ENCODE data around the gene AFMID.
A peak's percentile ranks its signal among the peaks of the same experiment; 100 is the strongest.
"Not testable (repeated sequence)": the region's sequence is repeated elsewhere in the genome, so short reads cannot be mapped to it uniquely, and the experiment has no call there.

The AFMID gene

DNA sequence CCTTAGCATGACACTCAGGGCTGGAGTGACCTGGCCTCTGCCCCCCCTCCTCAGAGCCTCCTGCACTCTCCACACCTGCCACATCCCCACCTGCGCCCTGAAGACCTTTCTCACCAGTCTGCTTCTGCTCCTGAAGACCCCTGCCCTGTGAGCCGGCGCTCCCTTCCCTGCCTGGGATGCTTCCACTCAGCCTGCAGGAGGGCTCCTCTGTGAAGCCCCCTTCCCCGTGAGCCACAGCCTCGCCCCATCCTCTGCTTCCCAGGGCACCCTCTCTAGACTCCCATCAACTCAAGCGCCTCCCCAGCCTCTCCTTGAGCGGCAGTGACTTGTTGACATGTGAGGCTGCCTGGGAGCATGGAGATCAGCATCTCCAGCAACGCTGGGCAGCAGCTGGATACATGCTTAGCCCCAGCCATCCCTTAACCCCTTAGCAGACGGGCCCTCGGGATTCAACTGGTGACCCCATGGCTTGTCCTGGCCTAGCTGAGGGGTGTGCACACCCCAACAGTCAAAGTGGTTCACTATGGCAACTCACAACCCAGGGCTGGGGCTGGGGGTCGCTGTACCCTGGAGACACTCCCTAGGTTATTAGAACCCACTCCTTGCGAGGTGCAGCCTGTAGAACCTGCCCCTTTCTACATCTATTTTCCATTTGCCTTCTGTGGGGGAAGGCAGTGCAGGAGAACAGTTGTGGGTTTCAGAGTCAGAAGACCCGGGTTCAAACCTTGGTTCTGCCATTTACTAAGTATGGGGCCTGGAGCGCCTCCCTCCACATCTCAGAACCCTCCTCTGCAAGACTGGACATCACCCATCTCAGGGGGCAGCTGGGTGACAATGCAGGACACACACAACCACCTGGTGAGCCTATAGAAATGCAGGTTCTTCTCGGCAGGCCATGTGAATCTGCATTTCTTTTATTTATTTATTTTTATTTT is 65.8 kb downstream of the AFMID start:
- no peak for DNase-seq (ENCODE audit: low read depth in 1 of 2, low spot score in 1 of 2)

DNA sequence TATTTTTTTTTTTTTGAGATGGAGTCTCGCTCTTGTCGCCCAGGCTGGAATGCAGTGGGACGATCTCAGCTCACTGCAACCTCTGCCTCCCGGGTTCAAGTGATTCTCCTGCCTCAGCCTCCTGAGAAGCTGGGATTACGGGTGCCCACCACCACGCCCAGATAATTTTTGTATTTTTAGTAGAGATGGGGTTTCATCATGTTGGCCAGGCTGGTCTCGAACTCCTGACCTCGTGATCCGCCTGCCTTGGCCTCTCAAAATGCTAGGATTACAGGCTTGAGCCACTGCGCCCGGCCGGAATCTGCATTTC is 66.4 kb downstream of the AFMID start:
- not testable (repeated sequence) for DNase-seq (ENCODE audit: low read depth in 1 of 2, low spot score in 1 of 2)

DNA sequence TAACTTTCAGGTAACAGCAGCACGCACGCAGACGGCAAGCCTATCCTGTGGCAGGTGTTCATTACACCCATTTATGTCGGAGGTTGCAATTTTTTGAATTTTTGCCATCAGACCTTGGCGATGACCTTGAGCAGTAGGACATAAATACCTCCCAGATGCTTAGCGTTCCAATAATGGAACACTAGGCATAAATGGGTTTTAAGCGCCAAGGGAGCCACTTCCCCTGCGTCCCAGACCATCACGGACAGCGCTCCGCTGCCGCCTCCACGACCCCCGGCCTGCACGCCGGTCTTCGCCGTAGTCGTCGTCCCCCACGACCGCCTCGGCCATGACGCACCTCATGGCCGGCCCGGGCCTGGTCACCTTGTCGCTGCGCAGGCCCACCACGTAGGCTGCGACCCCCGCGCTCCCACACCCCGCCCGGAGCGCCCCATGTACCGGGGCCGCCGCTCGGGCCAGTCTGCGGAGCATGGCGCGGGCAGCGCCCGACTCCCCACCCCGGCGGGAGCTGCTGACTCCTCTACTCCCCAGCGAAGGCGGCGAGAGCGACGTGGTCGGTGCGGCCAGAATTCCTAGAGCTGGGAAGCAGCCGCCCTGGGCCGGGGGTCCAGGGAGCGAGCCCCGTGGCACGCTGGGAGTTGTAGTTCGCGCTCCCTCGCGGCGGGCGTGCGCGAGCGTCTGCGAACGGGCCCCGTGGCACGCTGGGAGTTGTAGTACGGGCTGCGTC is 66.9 kb downstream of the AFMID start:
- DNase-seq (ENCODE audit: low read depth in 1 of 2, low spot score in 1 of 2): peak; percentile 57 to 68

DNA sequence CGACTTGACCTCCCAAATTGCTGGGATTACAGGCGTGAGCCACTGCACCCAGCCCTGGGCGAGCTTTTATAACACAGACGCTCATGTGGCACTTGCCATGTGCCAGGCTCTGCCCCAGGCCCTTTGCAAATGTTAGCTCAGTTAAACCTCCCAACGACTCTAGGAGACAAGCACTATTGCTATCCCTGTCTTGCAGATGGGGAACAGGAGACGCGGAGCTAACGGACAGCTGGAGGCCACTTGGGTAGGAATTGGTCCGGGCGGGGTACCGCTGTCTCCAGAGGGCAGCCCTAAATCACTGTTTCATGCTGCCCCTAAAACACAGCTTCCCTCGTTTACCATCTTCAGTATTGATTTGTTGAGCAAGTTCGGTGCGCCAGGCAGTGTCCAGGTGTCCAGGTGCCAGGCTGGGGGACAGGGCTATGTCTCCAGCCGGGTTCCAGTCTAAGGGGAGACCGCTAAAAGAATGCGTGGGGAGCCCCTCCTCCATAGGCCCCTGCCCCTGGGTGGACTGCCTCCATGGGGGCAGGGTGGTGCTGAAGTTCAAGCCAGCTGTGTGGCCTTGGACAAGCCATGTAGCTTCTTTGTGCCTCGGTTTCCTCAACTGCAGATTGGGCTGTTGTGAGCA is 68.0 kb downstream of the AFMID start:
- DNase-seq (ENCODE audit: low read depth in 1 of 2, low spot score in 1 of 2): no peak

DNA sequence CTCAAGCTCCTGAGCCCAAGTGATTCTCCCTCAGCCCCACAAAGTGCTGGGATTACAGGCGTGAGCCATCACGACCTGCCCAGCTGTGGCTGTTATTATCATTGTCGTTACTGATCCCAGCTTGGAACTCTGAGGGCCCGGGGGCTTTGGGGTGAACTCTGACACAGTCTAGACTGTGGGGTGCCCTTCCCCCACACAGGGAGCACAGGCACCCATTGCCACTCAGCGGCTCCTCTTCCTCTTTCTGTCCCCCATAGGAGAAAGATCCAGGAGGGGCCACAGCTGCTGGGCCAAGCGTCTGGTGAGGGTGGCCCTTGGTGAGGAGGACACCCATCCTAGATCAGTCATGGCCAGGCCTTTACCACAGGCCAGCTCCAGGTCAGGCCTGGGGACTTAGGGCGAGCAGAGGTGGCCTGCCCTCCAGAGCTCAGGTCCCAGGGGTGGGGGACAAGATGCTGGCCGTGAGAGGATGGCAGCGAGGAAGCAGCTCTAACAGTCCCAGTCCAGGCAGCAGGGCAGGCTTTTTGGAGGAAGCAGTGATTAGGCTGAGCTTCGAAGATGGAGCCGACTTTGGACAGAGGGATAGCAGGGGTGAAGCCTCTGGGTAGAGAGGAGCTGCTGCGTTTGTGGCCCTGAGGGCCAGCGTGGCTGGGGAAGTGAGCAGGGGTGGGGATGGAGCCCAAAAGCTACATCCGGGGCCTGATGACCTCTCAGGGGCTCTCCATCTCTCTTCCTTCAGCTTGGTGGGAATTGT is 69.0 kb downstream of the AFMID start:
- no peak for DNase-seq (ENCODE audit: low read depth in 1 of 2, low spot score in 1 of 2)

DNA sequence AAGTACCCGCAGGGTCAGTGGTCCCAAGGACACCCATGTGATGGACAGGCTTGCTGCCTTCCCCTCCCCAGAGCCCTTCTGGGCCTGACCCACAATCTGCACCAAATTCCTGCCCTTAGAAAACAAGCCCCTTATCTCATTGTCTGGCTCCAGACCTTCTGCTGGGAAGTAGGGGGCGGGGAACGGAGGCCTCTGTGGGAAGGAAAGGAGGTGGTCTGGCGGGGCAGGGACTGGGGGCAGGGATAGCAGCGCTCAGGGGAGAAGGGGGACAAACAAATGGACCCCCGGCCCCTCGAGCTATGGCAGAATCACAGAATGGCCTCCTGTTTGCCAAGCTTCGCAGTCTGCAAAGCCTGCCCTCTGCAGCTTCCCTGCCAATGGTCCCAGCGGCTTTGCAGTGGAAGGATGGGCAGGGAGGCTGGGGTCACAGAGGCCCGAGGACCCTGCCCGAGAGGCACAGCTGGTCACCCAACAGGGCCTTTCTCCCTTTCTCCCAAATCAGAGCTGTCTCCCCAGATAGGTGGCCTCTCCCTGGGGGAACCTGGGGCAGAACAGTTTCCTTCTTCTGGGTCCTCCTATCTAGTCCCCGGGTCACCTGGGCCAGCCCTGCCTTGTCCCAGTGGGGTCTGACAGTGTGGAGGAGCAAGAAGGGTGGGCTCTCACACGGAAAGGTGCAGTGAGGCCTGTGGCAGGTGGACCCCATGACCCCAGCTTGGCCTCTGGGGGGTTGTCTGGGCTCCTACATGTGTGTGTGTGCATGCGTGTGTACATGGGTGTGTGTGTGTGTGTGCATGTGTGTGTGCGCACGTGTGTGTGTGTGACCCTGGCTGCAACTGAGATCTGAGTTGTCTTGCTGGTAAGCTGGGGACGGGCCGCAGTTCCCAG is 69.8 kb downstream of the AFMID start:
- no peak for DNase-seq (ENCODE audit: low read depth in 1 of 2, low spot score in 1 of 2)
